Measurements from ENCODE around the gene GP5. TPM values are rescaled to one million over a fixed set of nuclear protein-coding genes. Genes with fewer than 3 reads are reported as not detected.

Gene GP5
- total and polyA plus RNA-seq, 2 of the 13 experiments (the other 11 are each of a cell fraction or from before 2014, with no cell fraction given) = not detected

DNA sequence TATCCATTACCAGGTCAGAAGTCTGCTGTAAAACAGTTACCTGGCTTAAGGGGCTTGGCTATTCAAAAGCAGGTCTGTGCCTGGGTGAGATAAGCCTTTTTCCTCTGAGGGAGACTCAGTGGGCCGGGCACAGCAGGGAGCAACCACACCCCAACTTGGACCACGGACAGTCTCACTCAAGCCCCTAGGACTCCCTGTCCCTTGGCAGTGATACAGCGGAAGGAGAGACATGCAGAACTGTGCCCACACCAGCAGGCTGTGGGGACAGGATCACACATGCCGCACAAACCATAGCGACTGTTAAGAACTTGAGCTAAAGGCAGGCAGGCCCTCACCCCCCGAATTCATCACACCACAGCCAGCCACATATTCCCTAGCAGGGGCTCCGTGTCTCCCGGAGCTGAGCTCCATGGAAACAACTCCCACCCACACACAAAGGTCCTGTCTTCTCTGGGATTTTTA lies 2.8 kb upstream of the GP5 start:
- Histone ChIP-seq H3K4me1 (ENCODE audit: insufficient read depth, low read length) (peaks cover 10% of the 10 kb centered on the region; the same call in 1 of the 2 replicates), H3K36me3 (replicated peaks in 1 of 2; ENCODE audit: control insufficient read depth in 1 of 2, insufficient read depth in 2 of 2, low read length in 2 of 2) (peaks cover 0 to 19% of the 10 kb centered on the region in 2 experiments; a peak in 2 of 5 replicates), H3K79me2 (ENCODE audit: insufficient read depth, low read length) (no peaks in the 10 kb centered on the region), H3K9me3 (ENCODE audit: low read length) (no peaks in the 10 kb centered on the region), H3K4me2 (ENCODE audit: low read depth, low read length) (no peak overlapping the region), H3K27ac (ENCODE audit: extremely low read length, insufficient read depth, low read length) (no peak overlapping the region), H3K27me3 (ENCODE audit: control insufficient read depth in 1 of 2, insufficient read depth in 2 of 2, low read length in 2 of 2) (no peaks in the 10 kb centered on the region), H3K4me3 (replicated peaks in 1 of 3; ENCODE audit: insufficient read depth in 1 of 3, low read depth in 2 of 3, low read length in 3 of 3) (no peak overlapping the region), H2AFZ (ENCODE audit: low read length) (no peak overlapping the region), H3K9ac (ENCODE audit: insufficient read depth, low read depth, low read length) (no peak overlapping the region), H4K20me1 (ENCODE audit: insufficient read depth, low read length) (no peaks in the 10 kb centered on the region)
- BruUV-seq (replicated peaks) = no TSS peak
- ChIA-PET CTCF (ENCODE audit: low intra/inter-chr PET ratio, low total read pairs) (no interaction called here), POLR2A (no interaction called here)
- intact Hi-C loops (cut with micrococcal nuclease; ENCODE audit: unreplicated experiment) = no loop called here
- FAIRE-seq = no peak
- DNase-seq (ENCODE audit: low spot score) = no peak
- peak; percentile 49 for ATAC-seq
- in situ Hi-C loops (cut with HindIII; ENCODE audit: extremely low pct_ligation_motif_present, low pct_unique_long_range_greater_than_20kb) = loop anchor here (5.0 kb wide), 1 partner anchor 70 kb away; no protein-coding TSS in a partner anchor
- WGBS (ENCODE audit: low lambda C conversion rate) = 94% methylated on average over 6 of the region's 8 CpGs
- TF ChIP-seq IKZF4 (CRISPR knock-in tag; IDR thresholded peaks at IDR 0.05; ENCODE audit: borderline replicate concordance, low read depth, not compliant biosample characterization) = no peak
- no peak for TF ChIP-seq ZNF580 (CRISPR knock-in tag; IDR thresholded peaks at IDR 0.05; ENCODE audit: borderline replicate concordance, low read depth)
- TF ChIP-seq NR0B2 (CRISPR knock-in tag; IDR thresholded peaks at IDR 0.05) = no peak
- peak; percentile 45 for TF ChIP-seq AGO2 (optimal IDR thresholded peaks at IDR 0.05; ENCODE audit: low read depth, low read length)
- TF ChIP-seq POLR2A (IDR thresholded peaks at IDR 0.05; ENCODE audit: insufficient read depth in 1 of 2, low read depth in 2 of 2, low read length in 2 of 2) = peak in 1 of 2 experiments; percentile 35; a peak in 1 of 4 replicates
- TF ChIP-seq POLR2G (IDR thresholded peaks at IDR 0.05; ENCODE audit: low read depth, low read length) = peak; percentile 40
- peak; percentile 78; the same call in 1 of the 2 replicates for TF ChIP-seq PAF1 (CRISPR knock-in tag; IDR thresholded peaks at IDR 0.05)
- TF ChIP-seq RBM22 (optimal IDR thresholded peaks at IDR 0.05; ENCODE audit: low read length) = peak; percentile 96
